NT2/D1 (cell line): ENCODE measurements around the gene EIF2S1.

Source experiments
- SUZ12 ChIP-seq: IDR thresholded peaks from 2 replicates; pipeline ENCODE4 v1.6.1; 2011; ENCODE audit not compliant: insufficient read length, insufficient read depth; ENCODE audit errors: extremely low read depth
- YY1 ChIP-seq: IDR thresholded peaks from 2 replicates; pipeline ENCODE4 v1.6.1; 2011; ENCODE audit not compliant: insufficient read length, insufficient read depth
- ZNF274 ChIP-seq: IDR thresholded peaks from 2 replicates; pipeline ENCODE4 v1.6.1; 2011; ENCODE audit warnings: mild to moderate bottlenecking, low read depth, low read length

DNA sequence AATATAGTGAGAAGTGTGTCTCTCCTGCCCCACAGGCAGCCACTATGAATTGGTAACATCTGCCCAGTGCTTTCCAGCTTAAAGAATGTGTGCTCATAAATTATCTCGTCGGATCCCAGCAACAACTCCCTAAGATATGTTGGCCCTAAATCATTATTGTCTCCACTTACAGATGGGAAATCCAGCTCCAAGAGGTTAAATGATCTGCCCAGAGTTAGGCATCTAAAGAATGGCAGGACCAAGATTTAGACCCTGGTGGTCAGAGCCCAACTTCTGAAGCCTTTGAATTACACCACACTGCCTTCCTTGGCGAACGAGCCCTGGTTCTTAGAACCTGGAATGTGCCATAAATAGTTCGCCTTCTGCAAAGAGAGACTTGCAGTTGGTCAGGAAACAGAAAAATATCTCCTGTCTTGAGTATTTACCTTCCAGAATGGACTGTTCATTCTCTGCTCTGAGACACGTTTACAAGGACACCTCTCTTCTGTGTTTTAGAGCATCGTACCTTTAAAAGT is 72.0 kb downstream of the EIF2S1 start:
- no peak for TF ChIP-seq YY1
- no peak for TF ChIP-seq SUZ12
- no peak for TF ChIP-seq ZNF274
